Stimulated activated CD4-positive, alpha-beta T cell treated with anti-CD3 and anti-CD28 coated beads, Interleukin-12 subunit alpha, Interleukin-12 subunit beta, amount 100 ng/mL, for 48 hours (primary cell): ENCODE results near the gene KCNAB2.

Experiments
- DNase-seq, 3 donors: peaks; one replicate each; pipeline ENCODE4 v3.0.0-alpha.2; 2020; ENCODE audit warnings: low read depth in 2 of 3, low spot score in 1 of 3

The KCNAB2 gene

DNA sequence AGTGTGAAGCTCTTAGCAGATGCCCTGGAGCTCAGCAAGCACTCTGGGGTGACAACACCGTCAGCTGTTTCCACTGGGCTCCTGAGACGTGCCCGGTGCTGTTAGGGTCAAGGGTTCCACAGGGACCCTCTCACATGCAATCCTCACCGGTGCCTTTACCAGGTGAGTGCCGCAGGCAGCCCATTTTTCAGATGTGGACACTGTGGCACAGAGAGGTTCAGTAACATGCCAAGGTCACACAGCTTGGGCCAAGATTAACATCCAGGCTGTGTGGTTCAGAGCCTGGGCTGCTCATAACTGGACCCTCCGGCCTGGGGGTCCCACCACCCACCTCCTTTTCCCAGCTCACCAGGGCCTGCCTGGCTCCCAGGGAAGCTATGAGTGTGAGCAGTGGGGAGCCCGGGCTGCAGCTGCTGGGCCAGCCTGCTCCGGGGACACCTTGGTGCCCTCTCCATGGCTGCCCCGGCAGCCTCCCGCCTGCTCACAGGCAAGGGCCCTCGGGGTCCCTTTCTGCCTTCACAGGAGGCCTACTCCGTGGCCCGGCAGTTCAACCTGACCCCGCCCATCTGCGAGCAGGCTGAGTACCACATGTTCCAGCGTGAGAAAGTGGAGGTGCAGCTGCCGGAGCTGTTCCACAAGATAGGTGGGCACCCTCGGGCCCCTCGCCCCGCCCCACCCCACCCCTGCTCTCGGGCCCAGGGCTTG, 49.3 kb downstream of the KCNAB2 start:
- no peak for DNase-seq

DNA sequence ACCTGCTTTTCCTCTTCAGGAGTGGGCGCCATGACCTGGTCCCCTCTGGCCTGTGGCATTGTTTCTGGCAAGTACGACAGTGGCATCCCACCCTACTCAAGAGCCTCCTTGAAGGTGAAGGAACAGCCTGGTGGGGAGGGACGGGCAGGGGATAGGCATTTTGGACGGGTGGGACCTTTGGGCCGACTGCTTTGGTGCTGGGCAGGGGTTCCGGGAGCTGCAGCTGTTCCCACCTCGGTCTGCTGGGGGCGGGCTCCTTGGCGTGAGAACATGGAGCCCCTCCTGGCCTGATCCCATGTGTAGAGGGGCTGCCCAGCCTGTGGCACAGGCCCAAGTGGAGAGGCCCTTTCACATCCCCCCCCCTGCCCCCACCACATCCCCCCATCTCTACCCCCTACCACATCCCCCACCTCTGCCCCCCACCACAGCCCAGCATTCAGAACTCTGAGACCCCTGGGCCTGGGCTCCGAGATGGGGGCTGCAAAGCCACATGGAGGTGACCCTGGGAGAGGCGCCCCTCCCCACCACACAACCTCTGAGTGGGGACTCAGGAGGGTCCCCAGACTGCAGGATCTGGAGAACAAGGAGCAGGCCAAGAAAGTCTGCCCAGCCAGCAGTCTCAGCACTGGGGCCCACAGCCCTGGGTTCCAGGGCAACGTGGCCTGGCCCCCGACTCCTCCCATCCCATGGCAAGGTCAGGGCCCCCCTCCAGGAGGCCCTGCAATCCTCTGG, 50.0 kb downstream of the KCNAB2 start:
- DNase-seq = no peak

DNA sequence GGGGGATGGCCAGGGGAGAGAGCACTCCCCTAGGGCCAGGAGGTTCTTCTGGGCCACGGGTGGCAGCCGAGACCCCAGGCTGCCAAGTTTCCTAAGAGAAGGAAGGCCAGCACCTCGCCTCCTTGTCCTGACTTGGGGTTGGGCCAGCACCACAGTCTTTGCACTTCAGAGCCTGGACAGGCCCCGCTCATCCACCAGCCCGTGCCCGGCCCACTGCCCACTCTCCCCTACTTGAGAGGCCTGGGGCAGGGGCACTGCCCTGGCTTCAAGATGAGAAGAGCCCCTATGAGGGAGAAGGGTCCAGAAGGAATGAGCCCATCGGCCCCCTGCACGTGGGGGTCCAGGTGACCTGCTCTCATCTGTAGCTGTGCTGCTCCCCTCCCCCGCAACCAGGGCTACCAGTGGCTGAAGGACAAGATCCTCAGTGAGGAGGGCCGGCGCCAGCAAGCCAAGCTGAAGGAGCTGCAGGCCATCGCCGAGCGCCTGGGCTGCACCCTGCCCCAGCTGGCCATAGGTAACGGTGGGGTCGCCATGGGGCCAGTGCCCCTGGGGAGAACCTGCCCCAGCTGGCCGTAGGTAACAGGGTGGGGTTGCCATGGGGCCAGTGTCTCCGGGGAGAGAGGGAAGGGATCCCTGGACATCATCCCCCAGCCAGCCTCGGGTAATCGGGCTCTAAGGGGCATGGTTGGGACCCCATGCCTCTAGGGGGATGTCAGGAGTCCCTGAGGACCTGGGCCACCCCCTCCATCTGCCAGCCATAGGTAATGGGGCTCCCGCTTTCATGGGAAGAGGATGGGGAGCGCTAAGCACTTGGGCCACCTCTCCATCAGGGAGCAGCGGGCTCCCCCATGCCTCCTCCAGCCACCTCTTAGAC, 50.8 kb downstream of the KCNAB2 start:
- no peak for DNase-seq

DNA sequence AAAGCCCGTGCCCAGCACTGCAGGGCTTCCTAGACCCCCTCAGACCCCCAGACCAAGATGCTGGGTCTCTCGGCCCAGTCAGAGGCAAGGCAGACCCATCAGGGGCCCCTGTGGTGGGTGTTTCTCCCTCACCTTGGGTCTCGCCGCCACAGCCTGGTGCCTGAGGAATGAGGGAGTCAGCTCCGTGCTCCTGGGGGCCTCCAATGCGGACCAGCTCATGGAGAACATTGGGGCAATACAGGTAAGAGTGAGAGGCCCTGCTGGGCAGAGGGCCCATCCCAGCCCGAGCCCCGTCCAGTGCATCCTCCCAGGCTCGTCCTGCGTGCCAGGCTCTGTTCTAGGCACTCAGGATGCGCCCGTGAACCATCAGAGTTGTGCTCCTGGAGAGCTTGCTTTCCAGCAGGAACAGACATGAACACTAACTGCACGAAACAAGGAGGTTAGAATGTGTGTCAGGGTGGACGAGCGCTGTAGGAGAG, 51.5 kb downstream of the KCNAB2 start:
- no peak for DNase-seq

DNA sequence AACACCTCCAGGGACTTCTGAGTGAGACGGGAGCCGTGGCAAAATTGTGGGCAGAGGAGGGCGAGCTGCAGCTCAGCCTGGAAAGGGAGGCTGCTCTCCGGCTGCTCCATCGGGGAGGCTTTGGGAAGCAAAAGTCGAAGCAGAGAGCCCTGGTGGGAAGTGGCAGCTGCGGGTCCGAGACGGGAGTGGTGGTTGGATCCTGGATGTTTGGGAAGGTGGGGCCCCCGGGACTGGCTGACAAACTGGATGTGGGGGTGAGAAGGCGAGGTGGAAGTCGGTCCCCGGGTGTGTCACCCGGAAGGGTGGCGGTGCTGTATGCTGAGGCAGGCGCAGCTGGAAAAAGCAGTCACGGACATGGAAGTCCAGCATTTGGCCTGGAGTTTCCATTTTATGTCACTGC, 52.1 kb downstream of the KCNAB2 start:
- no peak for DNase-seq

DNA sequence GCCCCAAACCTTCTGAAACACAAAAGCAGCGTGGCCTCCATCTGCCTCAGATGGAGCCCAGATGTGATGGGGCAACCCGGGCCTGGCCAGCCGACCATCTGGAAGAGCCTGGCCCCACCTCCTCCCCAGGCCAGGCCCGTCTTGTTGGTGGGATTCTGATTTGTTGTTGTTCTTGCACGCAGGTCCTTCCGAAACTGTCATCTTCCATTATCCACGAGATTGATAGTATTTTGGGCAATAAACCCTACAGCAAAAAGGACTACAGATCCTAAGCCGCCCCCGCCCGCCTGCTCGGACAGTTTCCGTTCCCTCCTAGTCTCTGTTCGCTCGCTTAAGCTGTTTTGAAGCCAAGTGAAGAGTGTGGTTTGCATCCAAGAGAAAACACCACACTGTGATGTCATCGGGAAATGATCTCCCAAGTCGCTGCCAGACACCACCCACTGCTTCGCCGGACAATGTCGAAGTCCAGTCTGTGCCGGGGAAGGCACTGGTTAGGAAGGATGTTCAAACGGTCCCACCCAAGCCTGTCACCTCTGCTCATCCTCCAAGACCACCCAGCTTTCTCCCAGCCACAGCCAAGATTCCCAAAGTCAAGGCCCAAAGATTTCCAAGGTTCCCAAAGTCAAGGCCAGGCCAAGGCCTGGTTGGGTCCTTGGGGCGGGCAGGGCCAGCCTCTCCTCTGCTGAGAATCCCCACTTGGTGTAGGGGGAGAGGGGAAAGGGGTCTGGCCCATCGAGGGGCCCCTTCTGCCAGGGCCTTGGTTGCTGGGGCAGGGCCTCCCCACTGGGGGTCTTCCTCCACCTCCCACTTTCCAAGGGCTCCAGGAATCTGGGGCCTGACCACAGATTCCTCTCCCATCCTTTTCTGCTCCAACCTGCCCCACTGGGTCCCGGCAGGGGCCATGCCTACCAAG, 52.9 kb downstream of the KCNAB2 start:
- DNase-seq = no peak

DNA sequence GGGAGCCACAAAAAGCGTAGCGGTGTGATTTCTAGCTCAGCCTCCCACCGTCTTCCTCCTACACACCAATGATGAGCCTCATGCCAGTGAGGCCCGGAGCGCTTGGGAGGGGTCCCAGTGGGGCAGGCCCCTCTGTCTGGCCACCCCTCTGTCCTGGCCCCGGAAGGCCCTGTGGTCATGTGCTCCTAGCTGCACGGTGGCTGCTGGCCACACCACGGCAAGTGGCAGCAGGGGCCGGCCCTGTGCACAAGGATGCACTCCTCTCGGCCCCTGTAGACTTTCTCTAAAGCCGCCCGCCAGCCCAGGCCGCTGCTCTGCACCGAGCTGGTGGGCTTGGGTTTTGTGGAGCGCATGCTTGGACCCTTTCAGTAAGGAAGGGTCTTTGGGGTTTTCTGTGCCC, 53.6 kb downstream of the KCNAB2 start:
- DNase-seq = no peak

DNA sequence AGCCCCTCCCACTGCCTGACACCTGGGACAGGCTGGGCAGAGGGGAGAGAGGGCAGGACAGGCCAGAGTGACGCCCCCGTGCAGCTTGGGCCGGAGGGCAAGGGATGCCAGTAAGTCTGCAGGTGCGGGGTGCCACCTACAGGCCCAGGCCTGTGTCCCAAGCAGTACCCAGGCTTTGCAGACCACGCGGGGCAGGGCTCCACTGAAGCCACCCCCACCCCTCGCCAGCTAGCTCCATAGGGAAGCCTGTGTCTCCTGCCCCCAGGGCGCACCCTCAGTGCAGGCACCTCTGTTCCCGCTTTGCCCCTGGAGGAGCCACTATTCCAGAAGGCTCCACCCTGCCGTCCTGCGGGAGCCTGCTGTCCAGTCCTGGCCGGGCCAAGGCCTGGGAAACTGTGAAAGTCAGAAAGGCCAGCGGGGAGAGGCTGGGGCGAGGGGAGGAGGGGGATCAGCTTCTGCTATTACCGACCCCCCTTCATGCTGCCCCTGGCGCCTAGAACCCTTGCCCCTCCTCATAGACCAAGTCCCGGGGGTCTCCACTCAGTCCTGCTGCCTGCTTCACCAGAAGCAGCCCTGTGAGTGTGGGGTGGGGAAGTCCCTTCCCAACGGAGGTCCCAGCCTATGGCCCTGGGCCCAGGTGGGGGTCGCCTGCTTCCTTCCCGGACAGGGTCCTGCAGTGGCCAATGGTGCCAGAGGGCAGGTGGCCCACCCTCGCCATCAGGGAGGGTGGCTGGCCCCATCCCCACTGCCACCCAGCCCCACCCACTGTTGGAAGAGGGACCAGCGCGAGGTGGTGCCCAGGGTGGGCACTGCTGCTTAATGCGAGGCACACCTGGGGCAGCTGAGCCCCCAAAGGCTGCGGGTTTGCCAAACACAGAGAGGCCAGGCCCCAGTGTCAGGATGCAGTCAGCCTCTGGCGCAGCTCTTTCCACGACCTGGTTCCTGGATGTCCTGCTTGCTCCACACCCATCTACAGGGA, 54.4 kb downstream of the KCNAB2 start:
- DNase-seq = no peak

DNA sequence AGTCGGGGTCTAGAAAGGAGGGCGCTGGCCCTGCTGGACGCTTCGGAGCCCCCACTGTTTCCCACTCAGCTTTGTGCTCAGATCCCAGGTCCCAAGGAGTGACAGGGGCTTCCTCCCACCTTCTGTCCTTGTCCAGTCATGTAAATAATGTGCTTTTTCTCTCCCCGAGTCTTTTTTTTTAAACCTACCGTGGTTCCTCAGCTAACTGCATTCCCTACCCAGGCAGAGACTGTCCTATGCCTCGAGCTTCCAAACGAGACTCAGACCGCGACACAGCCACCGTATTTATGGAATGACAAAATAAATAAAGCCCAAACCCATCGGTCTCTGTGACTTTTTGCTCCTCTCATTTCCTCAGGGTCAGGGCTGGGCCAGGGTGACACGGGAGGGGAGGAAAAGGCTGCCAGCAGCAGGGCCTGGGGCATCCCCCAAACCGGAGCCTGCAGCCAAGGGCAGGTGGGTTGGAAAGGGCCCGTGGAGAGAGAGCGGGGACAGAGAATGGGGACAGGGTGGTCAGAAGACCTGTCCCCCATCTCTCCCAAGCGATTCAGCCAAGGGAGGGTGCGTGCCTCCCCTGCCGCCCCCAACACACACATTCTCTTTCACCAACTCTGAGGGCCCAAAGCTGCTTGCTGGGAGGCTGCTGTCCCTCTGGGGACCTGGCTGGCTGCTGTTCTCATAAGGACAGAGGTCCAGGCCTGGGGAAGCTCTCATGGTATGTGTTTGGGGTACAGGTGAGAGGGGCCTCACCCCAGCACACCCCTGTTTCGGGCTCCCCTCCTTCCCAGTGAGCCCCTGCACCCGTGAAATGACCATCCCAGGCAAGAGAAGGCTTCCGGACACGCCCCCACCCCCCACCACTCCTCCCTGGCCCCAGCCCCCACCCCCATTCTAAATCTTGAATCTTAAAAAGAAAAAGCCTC, 55.4 kb downstream of the KCNAB2 start:
- DNase-seq = no peak

DNA sequence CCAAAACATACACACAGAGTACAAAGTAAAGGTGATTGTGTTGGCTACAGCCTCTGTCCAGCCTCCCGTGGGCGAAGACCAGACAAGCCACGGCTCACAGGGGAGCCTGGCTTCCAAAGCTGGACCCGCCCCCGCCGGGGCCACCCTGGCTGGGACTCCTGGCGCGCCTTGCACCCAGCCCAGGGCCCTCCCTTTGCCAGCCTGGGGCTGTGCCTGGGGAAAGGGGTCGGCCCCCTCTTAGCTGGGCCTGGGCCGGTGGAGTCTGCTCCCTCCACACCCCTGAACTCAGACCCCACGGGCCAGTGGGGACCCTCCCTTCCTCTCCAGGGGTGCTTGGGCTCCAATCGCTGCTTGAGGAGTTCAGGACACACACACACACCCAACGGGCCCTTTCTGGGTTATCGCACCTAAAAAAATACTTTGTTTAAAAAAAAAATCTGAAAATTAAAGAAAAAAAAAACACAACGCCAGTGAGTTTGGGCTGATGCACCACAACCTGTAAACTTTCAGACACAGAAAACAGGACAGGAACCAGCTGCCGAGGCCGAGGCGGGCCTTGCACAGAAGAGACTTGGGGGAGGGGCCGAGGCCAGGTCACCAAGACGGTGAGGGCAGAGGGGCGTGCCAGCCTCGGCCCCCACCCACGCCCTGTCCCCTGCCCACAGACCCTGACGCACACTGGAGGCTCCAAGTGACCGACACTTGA, 56.3 kb downstream of the KCNAB2 start:
- DNase-seq = no peak

DNA sequence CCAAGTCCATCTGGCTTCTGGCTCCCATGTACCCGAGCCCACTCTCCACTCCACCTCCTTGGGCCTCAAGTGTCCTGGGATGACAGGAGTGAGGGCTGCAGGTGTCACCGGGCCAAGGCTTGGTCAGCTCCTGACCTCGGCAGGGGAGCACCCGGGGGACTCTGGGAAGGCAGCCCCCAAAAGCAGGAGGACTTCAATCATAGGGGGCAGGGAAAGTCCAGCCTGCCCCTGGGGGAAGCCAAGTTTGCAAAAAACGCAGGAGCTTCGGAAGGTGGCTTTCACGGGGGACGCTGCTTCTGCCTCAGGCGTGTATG, 56.8 kb downstream of the KCNAB2 start:
- no peak for DNase-seq

DNA sequence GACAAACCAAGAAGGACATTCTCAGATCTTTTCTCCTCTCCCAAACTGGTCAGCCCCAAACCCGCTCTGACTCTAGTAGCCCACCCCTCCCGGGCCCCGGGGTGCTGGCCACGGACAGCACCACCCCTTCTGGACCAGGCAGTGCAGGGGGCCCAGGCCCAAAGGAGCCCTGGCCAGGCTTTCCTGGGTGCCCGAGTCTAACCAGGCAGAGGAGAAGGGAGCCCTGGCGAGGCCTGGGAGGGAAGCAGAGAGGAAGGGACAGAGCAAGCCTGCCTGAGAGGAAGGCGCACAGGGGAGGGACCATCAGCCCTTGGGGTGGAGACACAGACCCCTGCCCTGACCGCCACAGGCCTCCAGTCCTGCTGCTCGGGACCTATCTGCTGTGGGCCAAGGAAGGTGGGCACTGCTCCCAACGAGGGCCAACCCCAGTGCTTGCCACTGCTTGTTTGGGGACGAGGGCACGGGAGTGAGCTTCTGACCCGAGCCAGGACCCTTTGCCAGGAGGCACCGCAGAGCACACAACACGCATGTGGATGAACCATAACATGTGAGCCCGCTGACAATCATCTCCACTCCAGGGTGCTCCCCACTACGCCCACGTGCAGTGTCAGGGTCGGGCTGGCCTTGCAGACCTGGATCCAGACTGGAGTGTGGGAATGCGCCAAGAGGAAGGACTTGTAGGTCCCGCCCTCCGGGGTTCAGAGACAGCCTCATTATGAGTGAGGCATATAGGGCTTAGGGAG, 57.6 kb downstream of the KCNAB2 start:
- no peak for DNase-seq

DNA sequence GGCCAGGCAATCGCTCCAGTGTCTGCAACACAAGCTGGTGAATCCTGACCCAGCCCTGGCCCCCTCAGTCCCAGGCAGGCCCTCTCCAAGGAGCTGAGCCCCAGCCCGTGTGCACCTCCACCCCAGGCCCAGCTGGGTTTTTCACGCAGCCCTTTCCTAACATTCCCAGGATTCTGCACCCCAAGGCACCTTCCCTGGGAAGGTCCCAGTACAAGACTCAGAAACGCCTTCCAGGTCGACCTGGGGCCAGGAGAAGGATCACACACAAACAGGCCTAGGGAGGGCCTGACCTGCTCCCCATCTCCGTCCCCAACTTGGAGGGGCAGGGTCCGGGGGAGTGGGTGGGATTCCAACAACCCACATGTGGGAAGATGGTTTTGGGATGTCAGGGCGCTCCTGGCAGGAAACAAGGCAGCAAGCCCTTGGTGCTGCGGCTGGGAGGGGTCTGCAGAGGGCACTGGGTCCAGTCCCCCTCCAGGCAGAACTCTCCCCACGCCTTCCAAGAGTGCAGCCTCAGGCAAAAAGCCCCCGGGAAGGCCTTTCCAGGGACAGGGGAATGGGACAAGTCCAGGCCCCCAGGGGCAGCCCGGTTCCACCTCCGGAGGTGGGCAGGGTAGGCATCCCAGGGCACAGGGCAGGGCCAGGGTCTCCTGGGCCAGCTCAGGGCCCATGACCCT, 58.3 kb downstream of the KCNAB2 start:
- no peak for DNase-seq

DNA sequence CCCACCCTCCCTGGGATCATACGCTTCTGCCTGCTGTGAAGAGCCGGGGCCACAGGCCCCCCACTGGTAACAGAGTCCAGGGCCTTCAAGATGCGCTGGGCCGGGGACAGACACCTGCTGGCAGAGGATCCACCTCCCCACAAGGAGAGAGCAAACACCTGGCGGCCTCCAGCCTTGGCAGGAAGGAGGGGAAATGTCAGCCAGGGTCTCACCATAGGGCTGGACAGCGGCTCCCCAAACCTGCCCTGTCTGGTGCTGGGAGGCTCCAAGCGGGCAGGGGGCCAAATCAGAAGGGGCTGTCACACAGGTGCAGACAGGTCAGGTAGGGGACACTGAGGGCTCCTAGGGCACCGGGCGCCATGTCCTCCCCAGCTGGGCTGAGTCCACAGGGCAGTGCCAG, 58.9 kb downstream of the KCNAB2 start:
- no peak for DNase-seq

DNA sequence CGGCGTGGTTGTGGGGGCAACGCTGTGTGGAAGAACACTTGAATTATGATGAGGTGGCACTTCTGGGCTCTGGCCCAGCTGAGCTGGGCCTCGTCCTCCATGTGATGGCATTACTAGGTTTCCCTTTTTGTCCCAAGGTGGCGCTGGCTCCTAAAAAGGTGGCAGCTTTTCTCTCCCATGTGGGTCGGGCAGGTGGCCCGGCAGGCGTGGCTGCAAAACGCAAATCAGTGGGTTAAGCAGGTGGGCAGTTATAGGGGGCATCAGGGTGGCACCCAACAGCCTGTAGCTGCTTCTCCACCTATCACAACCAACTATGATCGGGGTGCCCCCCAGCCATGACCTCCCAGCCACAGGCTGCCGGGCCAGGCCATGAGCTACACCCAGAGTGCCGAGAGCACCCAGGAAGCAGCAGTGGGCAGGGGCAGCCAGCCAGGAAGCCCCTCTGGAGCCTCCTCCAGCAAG, 59.6 kb downstream of the KCNAB2 start:
- DNase-seq = no peak

DNA sequence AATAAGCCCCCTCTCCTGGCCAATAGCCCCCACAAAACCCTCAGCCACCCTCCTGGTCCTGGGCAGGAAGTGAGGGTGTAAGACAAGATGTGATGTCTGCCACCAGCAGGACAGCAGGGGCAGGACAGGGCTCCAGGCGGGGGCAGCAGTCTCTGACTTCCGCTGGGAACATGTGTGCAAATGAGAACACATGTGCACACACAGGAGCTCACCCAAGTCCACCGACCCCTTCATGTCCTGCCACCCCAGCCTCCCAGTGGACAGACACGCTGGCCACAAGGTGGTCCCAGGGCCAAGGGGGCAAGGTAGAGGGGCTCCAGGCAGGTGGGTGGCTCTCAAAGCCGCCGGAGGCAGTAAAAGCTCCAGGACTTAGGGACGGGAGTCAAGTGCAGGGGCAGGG, 60.1 kb downstream of the KCNAB2 start:
- DNase-seq = no peak

DNA sequence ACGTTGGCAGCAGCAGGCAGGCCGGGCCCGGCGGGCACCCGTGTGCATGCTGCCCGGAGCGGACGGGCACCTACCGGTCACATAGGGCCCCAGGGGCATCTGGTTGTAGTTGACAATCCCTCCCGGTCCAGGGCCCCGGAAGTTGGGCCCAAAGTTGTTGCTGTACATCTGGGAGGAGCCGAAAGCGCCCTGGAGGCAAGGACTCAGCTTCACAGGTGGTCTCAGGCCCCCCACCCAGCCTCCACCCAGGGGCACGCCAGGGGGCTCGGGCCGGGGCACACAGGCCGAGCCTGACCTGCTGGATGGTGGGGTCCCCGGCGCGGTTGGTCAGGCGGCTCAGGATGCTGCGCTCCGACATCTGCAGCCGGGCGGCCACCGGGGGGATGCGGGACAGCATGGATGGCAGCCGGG, 60.6 kb downstream of the KCNAB2 start:
- no peak for DNase-seq
